Neural progenitor cell (in vitro differentiated cells): ENCODE measurements around the gene TP53BP1.

Source experiments
- EZH2 ChIP-seq: fragments of 200-600 bp; sonication (generic); IDR thresholded peaks from 2 replicates; pipeline ENCODE4 v1.6.1; 2017; ENCODE audit warnings: antibody characterized with exemption, mild to moderate bottlenecking, moderate library complexity
- TF ChIP-seq, protein P1 (sequence below): fragments of 200-600 bp; sonication (generic); IDR thresholded peaks from 2 replicates; pipeline ENCODE4 v1.5.1; 2017; ENCODE audit warnings: antibody characterized with exemption, mild to moderate bottlenecking

DNA sequence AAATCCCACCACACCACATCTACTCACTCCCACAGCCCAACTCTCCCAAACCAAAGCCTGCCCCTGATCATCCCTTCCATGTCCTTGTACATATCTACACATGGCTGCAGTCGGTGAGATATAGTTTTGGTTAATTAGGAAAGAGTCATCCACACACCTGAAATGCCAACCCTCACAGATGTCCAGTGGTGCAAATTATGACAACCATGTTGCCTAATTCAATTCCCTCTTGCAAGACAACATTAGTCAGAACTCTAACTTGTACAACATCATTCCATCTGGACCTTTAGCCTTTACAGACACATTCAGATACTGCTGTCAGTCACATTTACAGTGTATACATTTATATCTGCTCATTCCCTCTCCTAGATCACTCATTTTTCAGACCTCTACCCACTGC lies 80.9 kb downstream of the TP53BP1 start:
- TF ChIP-seq, protein P1, sequence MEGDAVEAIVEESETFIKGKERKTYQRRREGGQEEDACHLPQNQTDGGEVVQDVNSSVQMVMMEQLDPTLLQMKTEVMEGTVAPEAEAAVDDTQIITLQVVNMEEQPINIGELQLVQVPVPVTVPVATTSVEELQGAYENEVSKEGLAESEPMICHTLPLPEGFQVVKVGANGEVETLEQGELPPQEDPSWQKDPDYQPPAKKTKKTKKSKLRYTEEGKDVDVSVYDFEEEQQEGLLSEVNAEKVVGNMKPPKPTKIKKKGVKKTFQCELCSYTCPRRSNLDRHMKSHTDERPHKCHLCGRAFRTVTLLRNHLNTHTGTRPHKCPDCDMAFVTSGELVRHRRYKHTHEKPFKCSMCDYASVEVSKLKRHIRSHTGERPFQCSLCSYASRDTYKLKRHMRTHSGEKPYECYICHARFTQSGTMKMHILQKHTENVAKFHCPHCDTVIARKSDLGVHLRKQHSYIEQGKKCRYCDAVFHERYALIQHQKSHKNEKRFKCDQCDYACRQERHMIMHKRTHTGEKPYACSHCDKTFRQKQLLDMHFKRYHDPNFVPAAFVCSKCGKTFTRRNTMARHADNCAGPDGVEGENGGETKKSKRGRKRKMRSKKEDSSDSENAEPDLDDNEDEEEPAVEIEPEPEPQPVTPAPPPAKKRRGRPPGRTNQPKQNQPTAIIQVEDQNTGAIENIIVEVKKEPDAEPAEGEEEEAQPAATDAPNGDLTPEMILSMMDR, result no peak
- no peak for TF ChIP-seq EZH2
